HG03039 (cell line): ENCODE data around the gene LDLR.
A peak's percentile ranks its signal among the peaks of the same experiment; 100 is the strongest.
"Not testable (repeated sequence)": the region's sequence is repeated elsewhere in the genome, so short reads cannot be mapped to it uniquely, and the experiment has no call there.

Source experiments
- ATAC-seq: cut with Tn5 transposase; IDR thresholded peaks from one replicate; pipeline ENCODE4 v1.9.1; 2021; ENCODE audit warnings: mild to moderate bottlenecking, moderate library complexity; ENCODE audit not compliant: unreplicated experiment

LDLR gene

DNA sequence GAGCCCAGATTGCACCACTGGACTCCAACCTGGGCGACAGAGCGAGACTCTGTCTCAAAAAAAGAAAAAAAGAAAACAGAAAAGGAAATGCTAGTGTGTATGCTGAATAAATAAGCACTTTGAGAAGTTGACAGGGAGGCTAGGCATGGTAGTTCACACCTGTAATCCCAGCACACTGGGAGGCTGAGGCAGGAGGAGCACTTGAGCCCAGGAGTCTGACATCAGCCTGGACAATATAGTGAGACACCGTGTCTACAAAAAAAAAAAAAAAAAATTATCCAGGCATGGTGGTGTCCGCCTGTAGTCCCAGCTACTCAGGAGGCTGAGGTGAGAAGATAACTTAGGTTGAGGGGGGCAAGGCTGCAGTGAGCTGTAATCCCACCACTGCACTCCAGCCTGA is 19.1 kb upstream of the LDLR start:
- no peak for ATAC-seq

DNA sequence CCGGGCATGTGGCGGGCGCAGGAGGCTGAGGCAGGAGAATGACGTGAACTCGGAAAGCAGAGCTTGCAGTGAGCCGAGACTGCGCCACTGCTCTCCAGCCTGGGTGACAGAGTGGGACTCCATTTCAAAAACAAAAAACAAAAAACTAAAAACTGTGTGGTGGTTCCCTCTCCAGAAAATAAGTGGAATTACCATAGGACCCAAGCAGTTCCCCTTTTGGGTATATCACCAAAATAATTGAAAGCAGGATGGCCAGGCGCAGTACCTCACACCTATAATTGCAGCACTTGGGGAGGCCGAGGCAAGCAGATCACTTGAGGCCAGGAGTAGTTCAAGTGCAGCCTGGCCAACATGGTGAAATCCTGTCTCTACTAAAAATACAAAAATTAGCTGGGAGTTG is 15.7 kb upstream of the LDLR start:
- ATAC-seq = no peak

DNA sequence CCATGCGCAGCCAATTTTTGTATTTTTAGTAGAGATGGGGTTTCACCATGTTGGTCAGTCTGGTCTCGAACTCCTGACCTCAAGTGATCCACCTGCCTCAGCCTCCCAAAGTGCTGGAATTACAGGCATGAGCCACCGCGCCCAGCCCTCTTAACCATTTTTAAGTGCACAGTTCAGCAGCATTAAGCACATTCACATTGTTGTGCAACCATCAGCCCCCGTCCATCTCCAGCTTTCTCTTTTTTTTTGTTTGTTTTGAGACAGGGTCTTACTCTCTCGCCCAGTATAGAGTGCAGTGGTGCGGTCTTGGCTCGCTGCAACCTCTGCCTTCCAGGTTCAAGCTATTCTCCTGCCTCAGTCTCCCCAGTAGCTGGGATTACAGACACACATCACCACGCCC is 12.5 kb upstream of the LDLR start:
- ATAC-seq = not testable (repeated sequence)

DNA sequence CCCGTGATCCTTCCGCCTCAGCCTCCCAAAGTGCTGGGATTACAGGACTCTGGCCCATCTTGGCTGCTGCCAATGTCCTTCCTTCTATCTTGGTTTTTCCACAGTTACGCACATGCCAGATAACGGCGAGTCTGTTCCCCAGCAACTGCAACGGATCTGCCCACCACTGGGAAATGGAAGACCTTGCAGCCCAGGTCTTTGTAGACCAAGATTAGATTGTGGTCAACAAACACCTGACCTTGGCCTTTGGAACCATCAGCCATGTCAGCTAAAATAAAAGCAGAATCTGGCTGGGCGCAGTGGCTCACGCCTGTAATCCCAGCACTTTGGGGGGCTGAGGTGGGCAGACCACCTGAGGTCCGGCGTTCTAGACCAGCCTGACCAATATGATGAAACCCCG is 10.4 kb upstream of the LDLR start:
- ATAC-seq = no peak

DNA sequence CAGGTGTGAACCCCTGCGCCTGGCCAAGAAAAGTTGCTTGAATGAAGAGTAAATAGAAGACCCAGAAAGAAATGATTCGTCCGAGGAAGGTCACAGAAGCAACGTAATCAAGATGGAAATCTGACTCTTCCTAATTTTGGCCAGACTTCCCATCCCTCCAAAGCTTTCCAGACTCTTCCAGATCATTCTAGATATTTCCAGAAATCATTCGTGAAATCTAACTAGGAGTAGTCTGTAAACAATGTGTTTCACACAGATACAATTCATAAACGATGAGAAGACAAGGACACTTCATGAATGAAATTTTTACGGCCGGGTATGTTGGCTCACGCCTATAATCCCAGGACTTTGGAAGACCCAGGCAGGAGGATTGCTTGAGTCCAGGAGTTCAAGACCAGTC is 9.3 kb upstream of the LDLR start:
- no peak for ATAC-seq

DNA sequence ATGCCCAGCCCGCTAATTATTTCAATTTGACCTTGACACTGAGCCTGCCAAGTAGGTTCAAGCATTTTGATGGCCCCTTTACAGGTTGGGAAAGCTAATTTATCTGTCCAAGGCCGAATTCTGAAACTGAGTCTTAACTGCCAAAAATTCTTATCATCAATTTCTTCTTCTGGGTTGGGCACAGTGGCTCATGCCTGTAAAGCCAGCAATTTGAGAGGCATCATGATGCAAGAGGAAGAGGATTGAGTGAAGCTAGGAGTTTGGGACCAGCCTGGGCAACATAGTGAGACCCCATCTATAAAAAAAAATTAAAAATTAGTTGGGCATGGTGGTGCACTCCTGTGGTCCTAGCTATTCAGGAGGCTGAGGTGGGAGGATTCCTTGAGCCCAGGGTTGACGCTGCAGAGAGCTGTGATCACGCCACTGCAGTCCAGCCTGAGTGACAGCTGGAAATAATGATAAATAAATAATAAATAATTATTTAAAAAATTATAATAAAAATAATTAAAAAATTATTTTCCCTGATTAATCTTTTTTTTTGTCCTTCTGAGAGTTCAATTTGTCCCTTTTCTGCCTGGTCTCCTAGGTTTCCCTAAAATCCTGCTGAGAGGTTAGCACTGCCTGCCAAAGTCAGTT is 1.3 kb upstream of the LDLR start:
- ATAC-seq = no peak

DNA sequence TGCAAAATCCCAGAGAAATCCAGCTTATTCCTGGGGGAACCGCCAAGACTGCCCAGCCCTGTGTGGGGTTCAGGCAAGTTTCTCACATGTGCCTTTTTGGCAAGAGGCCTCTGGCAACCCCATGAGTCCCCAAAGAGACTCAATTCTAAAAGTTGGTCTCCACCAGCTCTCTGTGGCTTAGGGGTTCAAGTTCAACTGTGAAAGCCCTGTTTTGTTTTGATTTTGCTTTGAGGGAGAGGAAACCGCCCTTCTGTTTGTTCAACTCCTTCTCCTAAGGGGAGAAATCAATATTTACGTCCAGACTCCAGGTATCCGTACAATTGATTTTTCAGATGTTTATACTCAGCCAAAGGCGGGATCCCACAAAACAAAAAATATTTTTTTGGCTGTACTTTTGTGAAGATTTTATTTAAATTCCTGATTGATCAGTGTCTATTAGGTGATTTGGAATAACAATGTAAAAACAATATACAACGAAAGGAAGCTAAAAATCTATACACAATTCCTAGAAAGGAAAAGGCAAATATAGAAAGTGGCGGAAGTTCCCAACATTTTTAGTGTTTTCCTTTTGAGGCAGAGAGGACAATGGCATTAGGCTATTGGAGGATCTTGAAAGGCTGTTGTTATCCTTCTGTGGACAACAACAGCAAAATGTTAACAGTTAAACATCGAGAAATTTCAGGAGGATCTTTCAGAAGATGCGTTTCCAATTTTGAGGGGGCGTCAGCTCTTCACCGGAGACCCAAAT is 583 bp upstream of the LDLR start:
- no peak for ATAC-seq

DNA sequence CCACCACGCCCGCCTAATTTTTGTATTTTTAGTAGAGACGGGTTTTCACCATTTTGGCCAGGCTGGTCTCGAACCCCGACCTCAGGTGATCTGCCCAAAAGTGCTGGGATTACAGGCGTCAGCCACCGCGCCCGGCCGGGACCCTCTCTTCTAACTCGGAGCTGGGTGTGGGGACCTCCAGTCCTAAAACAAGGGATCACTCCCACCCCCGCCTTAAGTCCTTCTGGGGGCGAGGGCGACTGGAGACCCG is 676 bp downstream of the LDLR start:
- not testable (repeated sequence) for ATAC-seq

DNA sequence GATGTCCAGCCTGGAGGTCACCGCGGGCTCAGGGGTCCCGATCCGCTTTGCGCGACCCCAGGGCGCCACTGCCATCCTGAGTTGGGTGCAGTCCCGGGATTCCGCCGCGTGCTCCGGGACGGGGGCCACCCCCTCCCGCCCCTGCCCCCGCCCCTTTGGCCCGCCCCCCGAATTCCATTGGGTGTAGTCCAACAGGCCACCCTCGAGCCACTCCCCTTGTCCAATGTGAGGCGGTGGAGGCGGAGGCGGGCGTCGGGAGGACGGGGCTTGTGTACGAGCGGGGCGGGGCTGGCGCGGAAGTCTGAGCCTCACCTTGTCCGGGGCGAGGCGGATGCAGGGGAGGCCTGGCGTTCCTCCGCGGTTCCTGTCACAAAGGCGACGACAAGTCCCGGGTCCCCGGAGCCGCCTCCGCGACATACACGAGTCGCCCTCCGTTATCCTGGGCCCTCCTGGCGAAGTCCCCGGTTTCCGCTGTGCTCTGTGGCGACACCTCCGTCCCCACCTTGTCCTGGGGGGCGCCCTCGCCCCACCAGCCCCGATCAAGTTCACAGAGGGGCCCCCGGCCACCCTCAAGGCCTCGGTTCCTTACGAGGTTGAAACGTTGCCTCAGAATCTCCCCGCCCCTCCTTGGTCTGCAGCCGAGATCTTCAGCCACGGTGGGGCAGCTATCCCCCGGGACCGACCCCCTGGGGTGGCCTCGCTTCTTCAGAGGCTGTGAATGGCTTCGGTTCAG is 1.2 kb downstream of the LDLR start:
- peak; percentile 75 for ATAC-seq

DNA sequence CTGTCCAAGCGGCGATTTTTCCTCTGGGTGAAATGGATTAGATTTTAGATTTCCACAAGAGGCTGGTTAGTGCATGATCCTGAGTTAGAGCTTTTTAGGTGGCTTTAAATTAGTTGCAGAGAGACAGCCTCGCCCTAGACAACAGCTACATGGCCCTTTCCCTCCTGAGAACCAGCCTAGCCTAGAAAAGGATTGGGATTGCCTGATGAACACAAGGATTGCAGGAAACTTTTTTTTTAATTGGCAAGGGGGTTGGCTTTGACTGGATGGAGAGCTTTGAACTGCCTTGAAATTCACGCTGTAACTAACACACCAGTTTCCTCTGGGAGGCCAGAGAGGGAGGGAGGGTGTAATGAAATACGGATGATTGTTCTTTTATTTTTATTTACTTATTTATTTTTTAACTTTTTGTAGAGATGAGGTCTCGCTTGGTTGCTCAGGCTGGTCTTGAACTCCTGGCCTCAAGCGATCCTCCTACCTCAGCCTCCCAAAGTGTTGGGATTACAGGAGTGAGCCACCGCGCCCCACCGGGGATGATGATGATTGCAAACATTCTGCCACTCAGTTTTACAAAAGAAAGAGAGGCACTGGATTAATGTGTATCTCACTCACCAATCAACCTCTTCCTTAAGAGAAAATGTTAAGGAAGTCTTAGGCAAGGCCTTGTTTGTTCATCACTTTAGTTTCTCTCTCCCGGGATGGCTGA is 1.9 kb downstream of the LDLR start:
- no peak for ATAC-seq

DNA sequence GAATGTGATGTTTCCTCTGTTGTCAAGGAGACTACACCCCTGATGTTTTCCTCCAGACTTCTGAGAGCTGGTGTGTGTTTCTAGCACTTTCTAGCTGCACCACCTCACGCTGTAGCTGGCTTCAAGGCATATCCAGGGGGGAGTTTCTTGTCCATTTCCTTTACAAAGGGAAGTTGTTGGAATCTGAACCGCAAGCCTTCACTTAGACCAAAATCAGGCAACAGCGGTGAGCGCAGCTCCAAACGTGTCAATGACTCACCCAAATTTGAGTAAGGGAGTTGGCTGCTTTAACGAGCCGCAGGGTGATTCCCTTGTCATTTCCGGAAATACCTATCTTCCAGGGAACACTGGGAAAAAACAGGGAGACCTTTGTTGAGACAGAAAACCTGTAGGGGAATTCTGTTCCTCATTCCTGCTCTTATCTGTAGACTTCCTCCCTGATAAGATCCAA is 2.5 kb downstream of the LDLR start:
- ATAC-seq = no peak

DNA sequence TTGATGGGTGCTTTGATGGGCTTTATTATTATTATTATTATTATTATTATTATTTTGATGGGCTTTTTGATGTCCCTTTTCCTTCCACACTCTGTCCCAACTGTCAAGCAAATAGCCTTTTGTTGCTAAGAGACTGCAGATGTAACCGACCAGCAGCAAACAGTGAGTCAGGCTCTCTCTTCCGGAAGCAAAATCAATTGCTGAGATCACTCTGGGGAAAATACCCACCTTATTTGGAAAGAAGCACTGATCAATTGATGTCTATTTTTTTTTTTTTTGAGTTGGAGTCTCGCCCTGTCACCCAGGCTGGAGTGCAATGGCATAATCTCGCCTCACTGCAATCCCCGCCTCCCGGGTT is 2.9 kb downstream of the LDLR start:
- no peak for ATAC-seq

DNA sequence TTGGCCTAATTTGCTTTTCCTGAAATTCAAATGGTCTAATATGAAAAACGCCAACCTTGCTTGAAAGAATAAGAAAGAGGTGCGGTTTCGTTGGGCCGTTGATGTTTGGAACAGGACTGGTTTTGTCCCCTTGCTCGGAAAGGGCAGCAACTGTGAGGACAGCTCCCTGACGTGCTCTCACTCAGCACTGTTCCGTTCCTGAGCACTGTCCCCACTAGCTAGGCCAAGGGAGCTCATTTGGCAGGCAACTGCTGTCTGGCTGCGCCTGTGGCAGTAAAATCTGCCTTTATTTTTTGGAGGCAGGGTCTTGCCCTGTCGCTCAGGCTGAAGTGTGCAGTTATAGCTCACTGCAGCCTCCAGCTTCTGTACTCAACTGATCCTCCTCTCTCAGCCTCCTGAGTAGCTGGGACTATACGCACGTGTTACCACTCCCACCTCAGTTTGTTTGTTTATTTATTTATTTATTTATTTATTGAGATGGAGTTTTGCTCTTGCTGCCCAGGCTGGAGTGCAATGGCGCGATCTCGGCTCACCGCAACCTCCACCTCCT is 4.5 kb downstream of the LDLR start:
- ATAC-seq = no peak

DNA sequence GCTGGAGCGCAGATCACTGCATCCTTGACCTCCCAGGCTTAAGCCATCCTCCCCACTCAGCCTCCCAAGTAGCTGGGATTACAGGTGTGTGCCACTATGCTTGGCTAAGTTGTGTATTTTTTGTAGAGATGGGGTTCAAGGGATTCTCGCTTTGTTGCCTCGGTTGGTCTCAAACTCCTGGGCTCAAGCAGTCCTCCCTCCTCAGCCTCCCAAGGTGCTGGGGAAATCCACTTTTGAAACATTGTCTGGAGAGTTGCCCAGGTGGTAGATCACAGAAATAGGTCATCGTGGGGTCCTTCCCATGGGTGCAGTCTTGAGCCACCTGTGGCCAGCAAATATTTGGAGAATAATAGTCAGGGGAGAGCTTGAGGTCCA is 5.2 kb downstream of the LDLR start:
- no peak for ATAC-seq

DNA sequence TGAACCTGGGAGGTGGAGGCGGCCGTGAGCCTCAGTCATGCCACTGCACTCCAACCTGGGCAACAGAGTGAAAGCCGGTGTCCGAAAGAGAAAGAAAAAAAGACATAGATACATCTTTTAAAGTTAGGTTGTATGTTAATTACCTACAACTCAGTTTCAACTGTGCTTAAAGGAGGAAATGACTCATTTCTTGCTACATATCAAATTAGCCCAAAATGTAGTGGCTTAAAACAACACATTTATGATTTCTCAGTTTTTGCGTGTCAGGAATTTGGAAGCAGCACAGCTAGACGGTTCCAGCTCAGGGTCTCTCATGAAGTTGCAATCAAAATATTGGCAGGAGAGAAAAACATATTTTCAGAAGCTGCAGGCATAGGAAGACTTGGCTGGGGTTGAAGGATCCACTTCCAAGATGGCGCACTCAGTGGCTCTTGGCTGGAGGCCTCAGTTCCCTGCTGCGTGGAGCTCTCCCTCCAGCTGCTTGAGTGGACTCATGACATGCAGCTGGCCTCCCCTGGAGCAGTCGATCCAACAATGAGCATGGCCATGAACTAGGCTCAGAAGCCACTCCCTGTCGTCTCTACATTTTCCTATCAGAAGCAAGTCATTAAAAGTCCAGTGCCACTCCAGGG is 7.1 kb downstream of the LDLR start:
- ATAC-seq = no peak

DNA sequence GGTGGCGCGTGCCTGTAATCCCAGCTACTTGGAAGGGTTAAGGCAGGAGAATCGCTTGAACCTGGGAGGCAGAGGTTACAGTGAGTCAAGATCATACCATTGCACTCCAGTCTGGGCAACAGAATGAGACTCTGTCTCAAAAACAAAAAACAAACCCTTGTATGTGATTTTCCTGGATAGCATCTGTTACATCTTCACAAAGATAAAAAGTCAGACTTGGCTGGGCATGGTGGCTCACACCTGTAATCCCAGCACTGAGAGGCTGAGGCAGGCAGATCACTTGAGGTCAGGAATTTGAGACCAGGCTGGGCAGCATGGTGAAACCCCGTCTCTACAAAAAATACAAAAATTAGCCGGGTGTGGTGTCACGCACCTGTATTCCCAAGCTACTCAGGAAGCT is 8.1 kb downstream of the LDLR start:
- not testable (repeated sequence) for ATAC-seq

DNA sequence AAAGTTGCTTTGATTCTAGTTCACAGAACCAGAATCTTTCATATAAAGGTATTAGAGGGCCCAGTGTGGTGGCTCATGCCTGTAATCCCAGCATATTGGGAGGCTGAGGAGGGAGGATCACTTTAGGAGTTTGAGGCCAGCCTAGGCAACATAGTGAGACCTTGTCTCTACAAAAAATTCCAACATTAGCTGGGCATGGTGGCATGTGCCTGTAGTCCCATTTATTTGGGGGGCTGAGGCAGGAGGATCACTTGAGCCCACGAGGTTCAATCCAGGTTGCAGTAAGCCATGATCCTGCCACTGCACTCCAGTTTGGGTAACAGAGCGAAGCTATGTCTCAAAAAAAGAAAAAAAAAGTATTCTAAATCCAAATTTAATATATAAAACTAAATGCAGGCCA is 9.1 kb downstream of the LDLR start:
- ATAC-seq = no peak

DNA sequence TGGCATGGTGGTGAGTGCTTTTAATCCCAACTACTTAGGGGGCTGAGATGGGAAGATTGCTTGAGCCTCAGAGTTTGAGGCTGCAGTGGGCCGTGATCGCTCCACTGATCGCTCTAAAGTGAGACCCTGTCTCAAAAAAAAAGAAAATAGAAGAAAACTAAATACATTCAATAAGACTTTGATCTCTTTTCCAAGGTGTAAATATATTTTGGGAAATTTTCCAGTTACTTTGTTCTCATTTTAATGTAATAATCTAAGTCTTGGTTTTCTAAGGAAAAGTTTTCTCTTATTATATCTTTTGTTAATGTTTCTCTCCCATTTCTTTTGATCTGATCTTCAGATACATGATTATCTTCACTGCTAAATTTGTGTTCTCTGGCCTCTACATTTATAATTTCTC is 9.6 kb downstream of the LDLR start:
- ATAC-seq = no peak

DNA sequence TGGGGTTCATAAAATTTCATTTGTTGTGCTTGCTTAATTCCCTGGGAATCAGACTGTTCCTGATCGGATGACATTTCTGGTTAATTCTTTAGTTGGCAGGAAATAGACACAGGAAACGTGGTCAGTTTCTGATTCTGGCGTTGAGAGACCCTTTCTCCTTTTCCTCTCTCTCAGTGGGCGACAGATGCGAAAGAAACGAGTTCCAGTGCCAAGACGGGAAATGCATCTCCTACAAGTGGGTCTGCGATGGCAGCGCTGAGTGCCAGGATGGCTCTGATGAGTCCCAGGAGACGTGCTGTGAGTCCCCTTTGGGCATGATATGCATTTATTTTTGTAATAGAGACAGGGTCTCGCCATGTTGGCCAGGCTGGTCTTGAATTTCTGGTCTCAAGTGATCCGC is 10.8 kb downstream of the LDLR start:
- no peak for ATAC-seq

DNA sequence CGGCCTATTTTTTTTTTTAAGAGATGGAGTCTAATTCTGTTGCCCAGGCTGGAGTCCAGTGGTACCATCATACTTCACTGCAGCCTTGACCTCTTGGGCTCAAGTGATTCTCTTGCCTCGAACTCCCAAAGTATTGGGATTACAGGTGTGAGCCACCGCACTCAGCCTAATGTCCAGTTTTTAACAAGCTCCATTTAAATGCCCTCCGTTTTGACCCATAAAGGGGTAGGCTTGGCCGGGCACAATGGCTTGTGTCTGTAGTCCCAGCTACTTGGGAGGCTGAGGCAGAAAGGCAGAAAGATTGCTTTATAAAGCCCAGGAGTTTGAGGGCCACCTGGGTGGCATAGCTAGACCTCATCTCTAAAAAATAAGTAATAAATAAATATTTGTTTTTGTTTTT is 11.8 kb downstream of the LDLR start:
- ATAC-seq = no peak

DNA sequence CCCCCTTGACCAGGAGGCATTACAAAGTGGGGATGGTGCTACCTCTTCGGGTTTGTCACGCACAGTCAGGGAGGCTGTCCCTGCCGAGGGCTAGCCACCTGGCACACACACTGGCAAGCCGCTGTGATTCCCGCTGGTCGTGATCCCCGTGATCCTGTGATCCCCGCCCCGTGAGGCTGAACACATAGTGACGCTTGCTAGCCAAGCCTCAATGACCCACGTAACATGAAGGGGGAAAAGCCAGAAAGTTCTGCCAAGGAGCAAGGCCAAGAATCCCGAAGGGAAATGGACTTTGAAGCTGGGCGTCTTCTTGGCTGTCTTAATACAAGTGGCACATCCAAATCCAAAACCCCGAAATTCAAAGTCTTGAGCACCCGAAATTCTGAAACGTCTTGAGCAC is 13.7 kb downstream of the LDLR start:
- ATAC-seq = no peak
